ENCODE data around the gene RPIA.
"Not testable (repeated sequence)": the region's sequence is repeated elsewhere in the genome, so short reads cannot be mapped to it uniquely, and the experiment has no call there.

The RPIA gene

DNA sequence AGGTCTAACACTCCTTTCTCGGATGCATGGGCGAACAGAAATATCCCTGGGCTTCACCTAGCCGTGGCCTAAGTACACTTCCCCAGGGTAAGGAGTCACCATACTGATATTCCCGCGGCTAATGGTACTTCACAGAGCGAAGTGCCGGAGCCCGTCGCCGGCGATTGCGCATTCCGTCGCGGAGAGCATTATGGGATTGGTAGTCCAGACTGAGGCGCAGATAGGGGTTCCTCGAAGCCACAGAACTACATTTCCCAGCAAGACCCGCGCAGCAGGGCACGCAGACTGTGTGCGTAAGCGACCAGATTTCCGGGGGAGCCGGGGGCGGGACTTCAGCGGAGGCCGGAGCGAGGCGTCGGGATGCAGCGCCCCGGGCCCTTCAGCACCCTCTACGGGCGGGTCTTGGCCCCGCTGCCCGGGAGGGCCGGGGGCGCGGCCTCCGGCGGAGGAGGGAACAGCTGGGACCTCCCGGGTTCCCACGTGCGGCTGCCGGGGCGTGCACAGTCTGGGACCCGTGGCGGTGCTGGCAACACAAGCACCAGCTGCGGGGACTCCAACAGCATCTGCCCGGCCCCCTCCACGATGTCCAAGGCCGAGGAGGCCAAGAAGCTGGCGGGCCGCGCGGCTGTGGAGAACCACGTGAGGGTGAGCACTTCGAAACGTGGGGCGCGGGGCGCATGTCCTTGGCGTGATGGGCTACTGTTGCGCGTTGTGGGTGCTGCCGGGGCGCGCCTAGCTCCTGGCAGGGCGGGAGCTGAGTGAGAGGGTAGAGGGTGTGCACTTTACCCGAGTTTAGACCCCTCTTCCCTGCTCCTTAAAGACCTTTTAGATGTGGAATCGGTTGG is at the start of gene RPIA:
RPIA (plus strand) TSS at position 335 of the 845 bp plus-strand sequence; CDS start at position 361, 26 bp downstream.
- DNase-seq = peak; percentile 99

GRCh38 chr2:88642278-88642677 is 49.2 kb upstream of the RPIA start:
- no peak for DNase-seq

GRCh38 chr2:88645291-88645882 is 46.1 kb upstream of the RPIA start:
- not testable (repeated sequence) for DNase-seq

GRCh38 chr2:88651646-88652045 is 39.8 kb upstream of the RPIA start:
- DNase-seq = no peak

GRCh38 chr2:88654714-88655113 is 36.8 kb upstream of the RPIA start:
- DNase-seq = no peak

GRCh38 chr2:88656690-88657089 is 34.8 kb upstream of the RPIA start:
- DNase-seq = no peak

DNA sequence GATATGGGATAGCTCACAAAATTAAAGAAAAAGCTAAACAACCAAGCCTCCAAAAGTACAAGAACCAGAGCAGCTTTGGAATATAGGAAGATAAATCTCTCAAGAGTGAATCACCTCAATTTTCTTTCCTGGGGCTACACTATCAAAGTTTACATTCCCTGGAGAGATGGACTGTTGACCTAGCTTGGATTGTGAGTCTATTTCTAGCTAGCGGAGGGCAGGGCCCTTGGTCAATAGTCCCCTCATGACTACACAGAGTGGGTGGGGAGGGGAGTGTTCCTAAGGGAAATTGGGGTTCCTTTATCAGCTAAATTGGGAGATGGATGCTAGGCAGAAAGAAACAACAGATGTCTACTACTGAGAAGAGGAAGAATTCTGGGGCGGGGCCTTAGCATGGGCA is 34.3 kb upstream of the RPIA start:
- DNase-seq = no peak

DNA sequence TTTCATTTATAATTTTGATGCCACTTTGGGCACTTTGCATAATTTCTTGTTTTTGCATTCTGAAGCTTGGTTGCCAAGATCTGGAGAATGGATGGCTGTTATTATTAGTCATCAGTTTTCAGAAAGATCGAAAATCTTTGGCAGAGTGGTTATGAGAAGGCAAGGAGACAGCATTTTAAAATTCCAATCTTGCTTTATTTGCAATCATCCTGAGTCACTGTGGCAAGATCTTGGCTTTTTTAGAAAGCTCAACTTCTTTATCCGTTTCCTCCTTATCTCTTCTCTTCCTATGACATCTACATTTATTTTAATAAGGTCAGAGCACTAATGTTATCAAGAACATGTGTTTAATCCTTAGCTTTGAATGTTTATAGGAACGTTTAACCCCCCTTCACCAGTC is 33.1 kb upstream of the RPIA start:
- no peak for DNase-seq

DNA sequence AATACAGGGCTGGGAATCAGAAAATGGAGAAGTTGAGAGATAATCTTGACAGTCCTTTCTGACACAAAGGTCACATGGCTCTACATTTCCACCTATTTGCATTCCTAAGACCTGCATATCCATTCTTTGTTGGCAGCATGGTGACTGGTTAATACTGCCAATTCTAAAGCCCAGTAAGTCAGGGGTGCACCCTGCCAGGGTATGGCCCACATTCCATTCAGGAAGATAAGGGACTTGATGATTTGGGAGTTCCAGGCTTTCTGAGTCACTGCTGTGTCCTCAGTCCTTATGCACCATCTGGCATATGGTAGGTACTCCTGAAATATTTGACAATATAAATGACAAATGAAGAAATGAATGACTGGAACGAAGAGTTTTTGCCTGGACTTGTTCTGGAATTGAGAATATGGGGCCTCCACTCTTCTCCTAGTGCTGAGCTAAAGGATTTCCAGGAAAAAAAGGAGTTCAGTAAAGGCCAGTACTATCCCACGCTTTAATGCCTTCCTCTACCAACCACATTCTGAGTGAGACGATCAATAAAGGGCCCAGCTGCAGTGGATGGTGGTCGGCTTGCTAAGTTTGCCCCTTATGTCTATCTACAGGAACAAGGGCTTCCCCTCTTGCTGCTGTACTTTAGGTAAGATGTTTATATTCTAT is 32.5 kb upstream of the RPIA start:
- DNase-seq = no peak

GRCh38 chr2:88659538-88659915 is 31.9 kb upstream of the RPIA start:
- no peak for DNase-seq

GRCh38 chr2:88660622-88661021 is 30.9 kb upstream of the RPIA start:
- DNase-seq = no peak

DNA sequence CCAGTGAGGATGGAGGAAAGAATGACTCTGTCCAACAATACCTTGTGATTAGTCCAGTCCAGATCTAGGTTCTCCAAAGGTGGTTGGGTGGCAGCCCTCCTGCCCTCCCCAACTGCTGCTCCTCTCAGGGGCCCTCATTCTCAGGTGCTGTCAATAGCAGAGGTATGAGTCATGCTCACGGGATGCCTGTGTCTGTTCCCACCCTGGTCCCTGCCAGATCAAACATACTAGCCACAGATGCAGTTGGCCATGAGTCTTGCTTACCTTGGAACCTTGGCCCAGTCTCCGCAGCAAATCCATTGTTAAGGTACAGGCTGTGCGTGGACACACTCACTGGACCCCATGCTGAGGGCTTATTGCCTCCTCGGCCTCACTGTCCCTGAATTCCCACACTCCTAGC is 24.9 kb upstream of the RPIA start:
- DNase-seq = no peak

DNA sequence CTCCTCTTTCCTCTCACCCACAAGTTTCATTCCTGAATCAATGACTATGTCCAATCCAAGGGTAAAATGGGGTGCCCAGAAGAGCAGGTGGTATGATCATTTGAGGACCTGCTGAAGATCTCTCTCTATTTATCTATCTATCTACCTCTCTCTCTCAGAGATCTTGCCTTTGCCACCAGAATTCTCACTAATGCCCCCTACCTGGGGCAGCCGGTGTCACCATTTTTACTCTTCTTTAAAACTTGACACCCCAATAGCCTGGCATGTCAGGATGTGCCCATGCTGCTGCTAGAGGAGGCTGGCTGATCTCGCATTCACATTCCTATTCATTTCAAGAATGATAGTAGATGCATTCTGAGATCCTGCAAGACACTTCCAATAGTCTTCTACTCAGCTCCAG is 24.3 kb upstream of the RPIA start:
- no peak for DNase-seq

GRCh38 chr2:88668862-88669261 is 22.6 kb upstream of the RPIA start:
- DNase-seq = no peak

- DNase-seq = peak; percentile 20
These were observed 21.8 kb upstream of the RPIA start for GRCh38 chr2:88669482-88670214.

GRCh38 chr2:88671786-88672427 is 19.6 kb upstream of the RPIA start:
- peak; percentile 5 for DNase-seq

DNA sequence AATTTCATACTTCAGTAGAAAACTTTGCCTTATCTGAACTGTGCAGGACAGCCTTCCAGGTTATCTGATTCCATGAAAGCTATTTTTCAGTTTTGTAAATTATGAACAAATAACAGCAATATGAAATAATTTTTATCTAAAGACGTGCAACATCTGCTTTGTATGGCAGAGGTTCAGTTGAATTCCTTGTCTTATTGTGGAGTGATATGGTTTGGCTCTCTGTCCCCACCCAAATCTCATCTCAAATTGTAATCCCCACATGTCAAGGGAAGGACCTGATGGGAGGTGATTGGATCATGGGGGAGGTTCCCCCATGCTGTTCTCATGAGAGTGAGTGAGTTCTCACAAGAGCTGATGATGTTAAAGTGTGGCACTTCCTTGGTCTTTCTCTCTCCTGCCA is 18.1 kb upstream of the RPIA start:
- DNase-seq = no peak

- no peak for DNase-seq
These were observed 11.1 kb upstream of the RPIA start for GRCh38 chr2:88680266-88680902.

GRCh38 chr2:88680916-88681315 is 10.6 kb upstream of the RPIA start:
- no peak for DNase-seq

DNA sequence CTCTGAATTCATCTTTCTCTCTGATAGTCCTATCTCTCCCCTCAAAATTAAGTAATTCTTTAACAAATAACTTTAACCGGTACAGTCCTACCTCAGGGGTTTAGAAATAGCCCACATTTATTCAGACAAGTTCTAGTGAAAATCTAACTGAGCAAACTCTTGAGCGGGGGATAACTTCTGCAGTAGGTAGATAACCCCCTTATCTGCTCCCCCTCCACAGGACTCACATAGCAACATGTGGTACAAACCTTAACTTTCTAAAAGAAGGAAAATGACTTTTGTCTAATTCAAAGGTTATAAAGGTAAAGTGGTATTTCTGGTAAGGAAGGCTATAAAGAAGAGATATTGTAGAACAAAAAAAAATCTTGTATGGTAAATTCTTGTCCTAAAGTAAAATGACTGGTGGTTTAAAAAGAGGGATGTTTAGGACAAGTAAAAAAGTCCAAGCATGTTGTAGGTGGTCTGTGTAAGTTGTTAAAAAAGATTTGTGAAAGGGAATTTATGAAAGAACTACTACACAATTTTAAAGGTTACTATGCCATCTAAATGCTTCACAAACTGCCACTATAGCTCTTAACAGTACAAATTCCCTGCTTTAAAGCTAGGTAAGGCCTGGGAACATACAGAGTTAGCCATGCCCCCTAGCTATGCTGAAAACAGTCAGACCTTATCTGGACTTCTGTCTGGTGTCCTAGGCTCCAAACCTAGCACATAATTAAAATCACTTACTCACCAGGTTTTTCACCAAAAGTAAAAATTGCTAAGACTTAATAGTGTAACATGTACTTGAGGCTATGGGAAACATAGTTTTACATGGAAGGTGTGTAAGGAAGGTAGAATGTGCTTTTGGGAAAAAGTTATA is 8.1 kb upstream of the RPIA start:
- no peak for DNase-seq

DNA sequence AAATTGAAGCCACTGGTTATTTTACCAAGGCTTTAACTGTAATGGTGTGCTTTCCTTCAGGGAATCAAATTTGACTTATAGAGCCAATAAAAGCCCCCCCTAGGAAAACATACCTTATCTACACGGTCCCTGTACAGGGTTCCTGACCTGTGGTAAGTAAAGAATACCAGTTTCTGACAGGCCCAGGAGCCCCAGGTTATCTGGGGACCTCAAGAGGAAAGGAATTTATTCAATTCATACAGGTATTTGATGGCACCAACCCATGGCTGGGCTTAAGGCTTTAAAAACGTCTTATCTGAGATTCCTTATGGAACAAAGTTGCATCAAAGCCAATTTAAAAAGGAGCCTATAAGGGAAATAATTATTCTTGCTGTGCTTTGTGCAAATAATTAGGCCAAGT is 7.0 kb upstream of the RPIA start:
- DNase-seq = no peak
